ENCODE measurements around the gene PPIF. TPM values are rescaled to one million over a fixed set of nuclear protein-coding genes. Genes with fewer than 3 reads are reported as not detected.

Gene PPIF
- total and polyA plus RNA-seq, 2 of the 13 experiments (the other 11 are each of a cell fraction or from before 2014, with no cell fraction given): 147 to 157 TPM

GRCh38 chr10:79380125-79380945 is 33.1 kb downstream of the PPIF start (continued):
- TF ChIP-seq ZNF329 (CRISPR knock-in tag; IDR thresholded peaks at IDR 0.05; ENCODE audit: low read depth) (peak; percentile 70; the same call in 1 of the 2 replicates), GABPB1 (CRISPR knock-in tag; IDR thresholded peaks at IDR 0.05) (peak; percentile 84), ZNF740 (CRISPR knock-in tag; IDR thresholded peaks at IDR 0.05) (no peak), ZNF552 (CRISPR knock-in tag; IDR thresholded peaks at IDR 0.05; ENCODE audit: borderline replicate concordance) (no peak), ZNF101 (CRISPR knock-in tag; IDR thresholded peaks at IDR 0.05; ENCODE audit: borderline replicate concordance, low read depth) (no peak), SMAD3 (CRISPR knock-in tag; IDR thresholded peaks at IDR 0.05) (peak; percentile 70; the same call in 1 of the 2 replicates), YEATS4 (CRISPR knock-in tag; IDR thresholded peaks at IDR 0.05; ENCODE audit: borderline replicate concordance) (peak; percentile 64; the same call in 1 of the 2 replicates), ZNF546 (CRISPR knock-in tag; conservative IDR thresholded peaks at IDR 0.05) (no peak; the same call in 1 of the 2 replicates), ZNF609 (CRISPR knock-in tag; IDR thresholded peaks at IDR 0.05; ENCODE audit: borderline replicate concordance) (peak; percentile 81; the same call in 1 of the 2 replicates), SMAD9 (CRISPR knock-in tag; IDR thresholded peaks at IDR 0.05) (no peak), ZNF780A (CRISPR knock-in tag; IDR thresholded peaks at IDR 0.05) (no peak), TBX2 (CRISPR knock-in tag; IDR thresholded peaks at IDR 0.05; ENCODE audit: borderline replicate concordance) (peak; percentile 78), ZNF24 (IDR thresholded peaks at IDR 0.05) (no peak), CCDC6 (CRISPR knock-in tag; IDR thresholded peaks at IDR 0.05) (no peak), PHB2 (IDR thresholded peaks at IDR 0.05; ENCODE audit: partially characterized antibody) (no peak), BORCS8-MEF2B (CRISPR knock-in tag; IDR thresholded peaks at IDR 0.05) (no peak; the same call in 1 of the 2 replicates), MAFK (conservative IDR thresholded peaks at IDR 0.05 in 1 of 2, IDR thresholded peaks at IDR 0.05 in 1 of 2; ENCODE audit: low read length in 2 of 2) (no peak), NFYC (CRISPR knock-in tag; IDR thresholded peaks at IDR 0.05) (peak; percentile 33; the same call in 1 of the 2 replicates), GPN1 (CRISPR knock-in tag; IDR thresholded peaks at IDR 0.05; ENCODE audit: borderline replicate concordance) (no peak), SP140L (CRISPR knock-in tag; IDR thresholded peaks at IDR 0.05; ENCODE audit: borderline replicate concordance) (no peak), ATF1 (CRISPR knock-in tag; IDR thresholded peaks at IDR 0.05) (no peak), HNRNPLL (IDR thresholded peaks at IDR 0.05; ENCODE audit: low read depth, low read length, poor library complexity, severe bottlenecking) (peak; percentile 21), ZBTB43 (CRISPR knock-in tag; conservative IDR thresholded peaks at IDR 0.05) (peak; percentile 97)

Measured in HepG2 (cell line).